Erythroblast (primary cell): ENCODE data around the gene UNC93A.

ENCODE experiments used
- GATA1 ChIP-seq: IDR thresholded peaks from 2 replicates; pipeline ENCODE4 v1.6.1; 2011; ENCODE audit warnings: low read depth, mild to moderate bottlenecking, control low read depth, low read length, moderate library complexity
- POLR2A ChIP-seq: IDR thresholded peaks from 2 replicates; pipeline ENCODE4 v1.6.1; 2011; ENCODE audit warnings: mild to moderate bottlenecking, low read length

- no peak for TF ChIP-seq POLR2A
- no peak for TF ChIP-seq GATA1
Observed at GRCh38 chr6:167317172-167317571, 26.1 kb downstream of the UNC93A start.
